ENCODE measurements around the gene LRRIQ4.

Gene LRRIQ4

GRCh38 chr3:169863458-169863899 is 50.8 kb downstream of the LRRIQ4 start:
- peak; percentile 30 for DNase-seq

- no peak for DNase-seq
Observed at GRCh38 chr3:169864270-169864669, 51.6 kb downstream of the LRRIQ4 start.

- no peak for DNase-seq
Observed at GRCh38 chr3:169865176-169865767, 52.6 kb downstream of the LRRIQ4 start.

- no peak for DNase-seq
Observed at GRCh38 chr3:169867584-169868210, 55.0 kb downstream of the LRRIQ4 start.

- no peak for DNase-seq
Observed at GRCh38 chr3:169868369-169868768, 55.7 kb downstream of the LRRIQ4 start.

GRCh38 chr3:169869484-169870220 is 57.0 kb downstream of the LRRIQ4 start, which contains the start of gene LRRC31:
LRRC31 (minus strand) TSS chr3:169869935; CDS start chr3:169869807, 128 bp downstream.
- no peak for DNase-seq

- no peak for DNase-seq
Observed at GRCh38 chr3:169871129-169871886, 58.6 kb downstream of the LRRIQ4 start.

GRCh38 chr3:169879013-169879557 is 66.4 kb downstream of the LRRIQ4 start:
- DNase-seq: no peak

- no peak for DNase-seq
Observed at GRCh38 chr3:169879845-169880575, 67.3 kb downstream of the LRRIQ4 start.

- no peak for DNase-seq
Observed at GRCh38 chr3:169880576-169881250, 68.0 kb downstream of the LRRIQ4 start.

GRCh38 chr3:169886671-169887070 is 74.0 kb downstream of the LRRIQ4 start:
- no peak for DNase-seq

All from 8988T (cell line).